PC-3 (cell line): Measurements from ENCODE around the gene MIAT.
A peak's percentile ranks its signal among the peaks of the same experiment; 100 is the strongest.

Experiments used
- EZH2 ChIP-seq: fragments of 300-600 bp; sonication (generic); IDR thresholded peaks from one replicate; pipeline ENCODE4 v1.6.1; 2017; ENCODE audit warnings: antibody characterized with exemption, mild to moderate bottlenecking, low read length; ENCODE audit not compliant: unreplicated experiment
- TF ChIP-seq, protein P1 (sequence below): fragments of 300-600 bp; sonication (generic); conservative IDR thresholded peaks from 2 replicates; pipeline ENCODE4 v1.5.1; 2017; ENCODE audit warnings: antibody characterized with exemption, low read depth, mild to moderate bottlenecking, low read length

- TF ChIP-seq EZH2, result no peak
- TF ChIP-seq, protein P1, sequence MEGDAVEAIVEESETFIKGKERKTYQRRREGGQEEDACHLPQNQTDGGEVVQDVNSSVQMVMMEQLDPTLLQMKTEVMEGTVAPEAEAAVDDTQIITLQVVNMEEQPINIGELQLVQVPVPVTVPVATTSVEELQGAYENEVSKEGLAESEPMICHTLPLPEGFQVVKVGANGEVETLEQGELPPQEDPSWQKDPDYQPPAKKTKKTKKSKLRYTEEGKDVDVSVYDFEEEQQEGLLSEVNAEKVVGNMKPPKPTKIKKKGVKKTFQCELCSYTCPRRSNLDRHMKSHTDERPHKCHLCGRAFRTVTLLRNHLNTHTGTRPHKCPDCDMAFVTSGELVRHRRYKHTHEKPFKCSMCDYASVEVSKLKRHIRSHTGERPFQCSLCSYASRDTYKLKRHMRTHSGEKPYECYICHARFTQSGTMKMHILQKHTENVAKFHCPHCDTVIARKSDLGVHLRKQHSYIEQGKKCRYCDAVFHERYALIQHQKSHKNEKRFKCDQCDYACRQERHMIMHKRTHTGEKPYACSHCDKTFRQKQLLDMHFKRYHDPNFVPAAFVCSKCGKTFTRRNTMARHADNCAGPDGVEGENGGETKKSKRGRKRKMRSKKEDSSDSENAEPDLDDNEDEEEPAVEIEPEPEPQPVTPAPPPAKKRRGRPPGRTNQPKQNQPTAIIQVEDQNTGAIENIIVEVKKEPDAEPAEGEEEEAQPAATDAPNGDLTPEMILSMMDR, result peak; percentile 42; the same call in 1 of the 2 replicates
Measured at GRCh38 chr22:26672590-26673468, 15.4 kb downstream of the MIAT start.
